ENCODE measurements around the gene TEAD4.

The TEAD4 gene

DNA sequence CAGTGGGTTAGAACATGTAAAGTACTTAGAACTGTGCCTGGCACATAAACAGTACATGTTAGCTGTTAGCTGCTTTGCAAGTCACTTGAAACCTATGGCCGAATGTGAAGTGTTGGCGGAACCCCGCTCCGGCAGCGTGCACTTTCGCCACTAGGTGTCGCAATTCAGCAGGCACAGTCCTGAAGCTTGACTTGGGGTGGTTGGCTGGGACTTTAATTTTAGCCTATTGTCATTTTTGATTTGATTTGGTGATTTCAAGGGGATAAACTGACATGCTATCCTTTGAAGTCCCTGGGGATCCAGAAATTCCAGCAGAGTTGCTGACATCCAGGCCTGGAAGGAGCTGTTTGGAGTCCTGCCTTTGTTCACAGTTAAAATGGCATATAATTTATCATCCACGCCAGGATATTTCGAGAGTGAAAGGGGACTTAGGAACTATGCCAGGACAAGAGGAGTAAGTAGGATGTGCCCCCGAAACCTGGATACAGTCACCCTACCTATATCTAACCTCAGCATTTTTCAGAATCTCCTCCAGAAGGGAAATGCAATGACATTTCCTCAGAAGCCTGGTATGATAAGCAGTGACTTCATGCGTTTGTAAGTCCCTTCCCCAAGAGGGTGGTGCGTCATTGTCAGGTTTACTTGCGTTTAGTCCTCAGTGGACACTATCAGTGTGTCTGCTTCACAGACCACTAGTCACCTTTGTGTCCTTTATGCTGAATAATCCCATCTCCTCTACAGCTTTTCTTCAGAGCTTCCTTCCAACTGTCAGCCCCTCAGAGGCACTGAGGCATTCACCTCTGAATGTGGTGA is 114.4 kb downstream of the TEAD4 start:
- Histone ChIP-seq H3K4me1 (ENCODE audit: control insufficient read depth in 1 of 2, insufficient read depth in 2 of 2, low read length in 2 of 2) (peaks cover 8 to 9% of the 10 kb centered on the region in 2 donors), H3K36me3 (ENCODE audit: control insufficient read depth in 1 of 2, insufficient read depth in 2 of 2, low read length in 2 of 2) (no peaks in the 10 kb centered on the region), H3K27ac (ENCODE audit: low read depth, low read length) (no peak overlapping the region), H3K9me3 (ENCODE audit: control insufficient read depth in 1 of 2, low read length in 2 of 2) (no peaks in the 10 kb centered on the region), H3K27me3 (ENCODE audit: control insufficient read depth in 1 of 2, insufficient read depth in 2 of 2, low read length in 2 of 2) (peaks cover 3 to 4% of the 10 kb centered on the region in 2 donors), H3K4me3 (ENCODE audit: low read depth in 1 of 2, low read length in 2 of 2) (no peak overlapping the region), H3K9ac (ENCODE audit: low read depth in 1 of 2, low read length in 2 of 2) (no peak overlapping the region)

- Histone ChIP-seq H3K9me3 (ENCODE audit: control insufficient read depth in 1 of 2, low read length in 2 of 2) (no peaks in the 10 kb centered on the region), H3K4me1 (ENCODE audit: control insufficient read depth in 1 of 2, insufficient read depth in 2 of 2, low read length in 2 of 2) (peaks cover 8 to 9% of the 10 kb centered on the region in 2 donors), H3K9ac (ENCODE audit: low read depth in 1 of 2, low read length in 2 of 2) (no peak overlapping the region), H3K36me3 (ENCODE audit: control insufficient read depth in 1 of 2, insufficient read depth in 2 of 2, low read length in 2 of 2) (no peaks in the 10 kb centered on the region), H3K27ac (ENCODE audit: low read depth, low read length) (no peak overlapping the region), H3K27me3 (ENCODE audit: control insufficient read depth in 1 of 2, insufficient read depth in 2 of 2, low read length in 2 of 2) (peaks cover 3 to 4% of the 10 kb centered on the region in 2 donors), H3K4me3 (ENCODE audit: low read depth in 1 of 2, low read length in 2 of 2) (no peak overlapping the region)
Measured at GRCh38 chr12:3075315-3075714, 116.1 kb downstream of the TEAD4 start.

- H3K27me3 ChIP-seq (ENCODE audit: control insufficient read depth in 1 of 2, insufficient read depth in 2 of 2, low read length in 2 of 2): peaks cover 3 to 4% of the 10 kb centered on the region in 2 donors
- H3K4me1 ChIP-seq (ENCODE audit: control insufficient read depth in 1 of 2, insufficient read depth in 2 of 2, low read length in 2 of 2): peaks cover 9 to 10% of the 10 kb centered on the region in 2 donors
- peak within 1 kb of the TSS; percentile 74 to 79 for H3K4me3 ChIP-seq (ENCODE audit: low read depth in 1 of 2, low read length in 2 of 2)
- H3K9ac ChIP-seq (ENCODE audit: low read depth in 1 of 2, low read length in 2 of 2): peak within 1 kb of the TSS; percentile 56 to 64
- peak within 1 kb of the TSS; percentile 52 for H3K27ac ChIP-seq (ENCODE audit: low read depth, low read length)
- H3K36me3 ChIP-seq (ENCODE audit: control insufficient read depth in 1 of 2, insufficient read depth in 2 of 2, low read length in 2 of 2): no peaks in the 10 kb centered on the region
- H3K9me3 ChIP-seq (ENCODE audit: control insufficient read depth in 1 of 2, low read length in 2 of 2): no peaks in the 10 kb centered on the region
Measured at GRCh38 chr12:3076730-3077571, 117.8 kb downstream of the TEAD4 start, which contains the start of gene TSPAN9. TSPAN9 (plus strand) TSS chr12:3077379; CDS start chr12:3201194, 123,815 bp downstream.

- Histone ChIP-seq H3K4me1 (ENCODE audit: control insufficient read depth in 1 of 2, insufficient read depth in 2 of 2, low read length in 2 of 2) (peaks cover 15% of the 10 kb centered on the region in 2 donors), H3K27me3 (ENCODE audit: control insufficient read depth in 1 of 2, insufficient read depth in 2 of 2, low read length in 2 of 2) (peaks cover 3 to 4% of the 10 kb centered on the region in 2 donors), H3K9ac (ENCODE audit: low read depth in 1 of 2, low read length in 2 of 2) (peak overlapping the region; percentile 41 to 64), H3K4me3 (ENCODE audit: low read depth in 1 of 2, low read length in 2 of 2) (peak overlapping the region; percentile 70 to 74), H3K36me3 (ENCODE audit: control insufficient read depth in 1 of 2, insufficient read depth in 2 of 2, low read length in 2 of 2) (no peaks in the 10 kb centered on the region), H3K9me3 (ENCODE audit: control insufficient read depth in 1 of 2, low read length in 2 of 2) (no peaks in the 10 kb centered on the region), H3K27ac (ENCODE audit: low read depth, low read length) (peak overlapping the region; percentile 42)
Measured at GRCh38 chr12:3077572-3078081, 118.4 kb downstream of the TEAD4 start.

- no peaks in the 10 kb centered on the region for H3K9me3 ChIP-seq (ENCODE audit: control insufficient read depth in 1 of 2, low read length in 2 of 2)
- H3K4me3 ChIP-seq (ENCODE audit: low read depth in 1 of 2, low read length in 2 of 2): peak overlapping the region; percentile 70 to 74
- H3K4me1 ChIP-seq (ENCODE audit: control insufficient read depth in 1 of 2, insufficient read depth in 2 of 2, low read length in 2 of 2): peaks cover 15 to 18% of the 10 kb centered on the region in 2 donors
- peak overlapping the region in 1 of 2 donors; percentile 41 for H3K9ac ChIP-seq (ENCODE audit: low read depth in 1 of 2, low read length in 2 of 2)
- H3K27me3 ChIP-seq (ENCODE audit: control insufficient read depth in 1 of 2, insufficient read depth in 2 of 2, low read length in 2 of 2): peaks cover 3 to 4% of the 10 kb centered on the region in 2 donors
- no peak overlapping the region for H3K27ac ChIP-seq (ENCODE audit: low read depth, low read length)
- no peaks in the 10 kb centered on the region for H3K36me3 ChIP-seq (ENCODE audit: control insufficient read depth in 1 of 2, insufficient read depth in 2 of 2, low read length in 2 of 2)
Measured at GRCh38 chr12:3078086-3078820, 119.1 kb downstream of the TEAD4 start.

DNA sequence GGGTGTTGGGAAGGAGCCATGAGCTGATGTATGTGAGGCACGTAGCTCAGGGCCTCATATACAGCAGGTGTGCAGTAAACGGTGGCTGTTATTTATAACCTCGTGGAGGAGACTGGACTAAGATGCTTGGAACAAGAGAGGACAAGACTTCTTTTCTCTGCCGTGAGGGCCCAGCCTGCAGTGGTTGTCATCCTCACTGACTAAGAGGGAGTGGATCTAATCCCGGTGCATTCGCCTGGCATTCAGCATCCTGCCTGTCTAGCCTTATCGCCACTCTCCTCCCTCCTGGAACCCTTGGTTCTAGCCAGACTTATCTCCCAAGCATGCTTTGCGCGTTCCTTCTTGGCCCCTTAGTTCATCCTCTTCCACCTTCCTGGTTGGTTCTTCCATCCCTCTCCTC is 121.9 kb downstream of the TEAD4 start:
- H3K4me3 ChIP-seq (ENCODE audit: low read depth in 1 of 2, low read length in 2 of 2): no peak overlapping the region
- no peak overlapping the region for H3K9ac ChIP-seq (ENCODE audit: low read depth in 1 of 2, low read length in 2 of 2)
- H3K36me3 ChIP-seq (ENCODE audit: control insufficient read depth in 1 of 2, insufficient read depth in 2 of 2, low read length in 2 of 2): no peaks in the 10 kb centered on the region
- no peaks in the 10 kb centered on the region for H3K9me3 ChIP-seq (ENCODE audit: control insufficient read depth in 1 of 2, low read length in 2 of 2)
- H3K27me3 ChIP-seq (ENCODE audit: control insufficient read depth in 1 of 2, insufficient read depth in 2 of 2, low read length in 2 of 2): peaks cover 0 to 4% of the 10 kb centered on the region in 2 donors
- H3K4me1 ChIP-seq (ENCODE audit: control insufficient read depth in 1 of 2, insufficient read depth in 2 of 2, low read length in 2 of 2): peaks cover 23 to 30% of the 10 kb centered on the region in 2 donors
- H3K27ac ChIP-seq (ENCODE audit: low read depth, low read length): no peak overlapping the region

- Histone ChIP-seq H3K4me3 (ENCODE audit: low read depth in 1 of 2, low read length in 2 of 2) (no peak overlapping the region), H3K9me3 (ENCODE audit: control insufficient read depth in 1 of 2, low read length in 2 of 2) (no peaks in the 10 kb centered on the region), H3K36me3 (ENCODE audit: control insufficient read depth in 1 of 2, insufficient read depth in 2 of 2, low read length in 2 of 2) (no peaks in the 10 kb centered on the region), H3K27me3 (ENCODE audit: control insufficient read depth in 1 of 2, insufficient read depth in 2 of 2, low read length in 2 of 2) (peaks cover 0 to 4% of the 10 kb centered on the region in 2 donors), H3K27ac (ENCODE audit: low read depth, low read length) (no peak overlapping the region), H3K9ac (ENCODE audit: low read depth in 1 of 2, low read length in 2 of 2) (no peak overlapping the region), H3K4me1 (ENCODE audit: control insufficient read depth in 1 of 2, insufficient read depth in 2 of 2, low read length in 2 of 2) (peaks cover 30 to 38% of the 10 kb centered on the region in 2 donors)
Measured at GRCh38 chr12:3081886-3082285, 122.7 kb downstream of the TEAD4 start.

- peaks cover 23 to 30% of the 10 kb centered on the region in 2 donors for H3K4me1 ChIP-seq (ENCODE audit: control insufficient read depth in 1 of 2, insufficient read depth in 2 of 2, low read length in 2 of 2)
- no peak overlapping the region for H3K27ac ChIP-seq (ENCODE audit: low read depth, low read length)
- H3K9ac ChIP-seq (ENCODE audit: low read depth in 1 of 2, low read length in 2 of 2): no peak overlapping the region
- no peaks in the 10 kb centered on the region for H3K36me3 ChIP-seq (ENCODE audit: control insufficient read depth in 1 of 2, insufficient read depth in 2 of 2, low read length in 2 of 2)
- H3K4me3 ChIP-seq (ENCODE audit: low read depth in 1 of 2, low read length in 2 of 2): no peak overlapping the region
- no peaks in the 10 kb centered on the region for H3K27me3 ChIP-seq (ENCODE audit: control insufficient read depth in 1 of 2, insufficient read depth in 2 of 2, low read length in 2 of 2)
- no peaks in the 10 kb centered on the region for H3K9me3 ChIP-seq (ENCODE audit: control insufficient read depth in 1 of 2, low read length in 2 of 2)
Measured at GRCh38 chr12:3083241-3083920, 124.2 kb downstream of the TEAD4 start.

GRCh38 chr12:3083921-3084347 is 124.7 kb downstream of the TEAD4 start:
- Histone ChIP-seq H3K4me3 (ENCODE audit: low read depth in 1 of 2, low read length in 2 of 2) (no peak overlapping the region), H3K27ac (ENCODE audit: low read depth, low read length) (no peak overlapping the region), H3K4me1 (ENCODE audit: control insufficient read depth in 1 of 2, insufficient read depth in 2 of 2, low read length in 2 of 2) (peaks cover 22 to 30% of the 10 kb centered on the region in 2 donors)

More at GRCh38 chr12:3083921-3084347, 124.7 kb downstream of the TEAD4 start:
- H3K36me3 ChIP-seq (ENCODE audit: control insufficient read depth in 1 of 2, insufficient read depth in 2 of 2, low read length in 2 of 2): no peaks in the 10 kb centered on the region
- H3K9me3 ChIP-seq (ENCODE audit: control insufficient read depth in 1 of 2, low read length in 2 of 2): no peaks in the 10 kb centered on the region
- H3K27me3 ChIP-seq (ENCODE audit: control insufficient read depth in 1 of 2, insufficient read depth in 2 of 2, low read length in 2 of 2): no peaks in the 10 kb centered on the region
- no peak overlapping the region for H3K9ac ChIP-seq (ENCODE audit: low read depth in 1 of 2, low read length in 2 of 2)
